ENCODE results near the gene AUTS2.
"Not testable (repeated sequence)": the region's sequence is repeated elsewhere in the genome, so short reads cannot be mapped to it uniquely, and the experiment has no call there.

The AUTS2 gene

DNA sequence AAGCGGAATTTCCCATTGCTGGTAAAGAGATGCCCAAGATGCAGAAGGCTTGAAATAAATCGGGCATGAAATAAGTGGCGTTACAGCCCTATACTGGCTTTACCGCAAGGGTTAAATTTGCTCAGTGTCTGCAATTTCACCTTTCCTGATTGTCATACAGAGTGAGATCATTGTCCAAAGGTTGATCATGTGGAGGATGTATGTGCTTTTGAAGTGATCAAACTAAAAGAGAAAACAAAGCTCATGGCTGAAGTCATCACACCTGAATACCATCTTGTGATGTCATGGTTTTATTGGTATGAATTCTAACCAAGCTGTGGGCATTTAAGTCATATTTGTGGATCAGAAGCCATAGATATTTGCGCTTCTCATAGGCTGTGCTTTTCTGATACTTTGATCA lies 635.5 kb downstream of the AUTS2 start:
- no peak for DNase-seq

DNA sequence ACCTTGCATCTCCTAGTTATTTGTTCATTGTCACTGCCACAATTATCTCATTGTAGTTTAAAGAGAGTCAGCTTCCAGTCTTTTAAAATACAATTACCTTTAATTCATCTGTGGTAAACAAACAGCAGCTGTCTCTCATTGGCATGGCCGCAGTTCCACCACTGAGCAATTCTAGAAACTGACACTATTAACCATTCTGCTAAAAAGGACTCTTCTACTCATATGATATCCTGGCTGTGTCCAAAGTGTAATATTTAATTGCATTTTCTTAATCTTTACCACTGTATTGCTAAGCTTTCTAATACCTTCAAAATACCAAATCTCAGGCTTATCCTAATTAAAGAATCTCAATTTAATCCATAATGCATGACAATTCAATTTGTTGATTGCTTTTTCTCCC lies 639.0 kb downstream of the AUTS2 start:
- no peak for DNase-seq

DNA sequence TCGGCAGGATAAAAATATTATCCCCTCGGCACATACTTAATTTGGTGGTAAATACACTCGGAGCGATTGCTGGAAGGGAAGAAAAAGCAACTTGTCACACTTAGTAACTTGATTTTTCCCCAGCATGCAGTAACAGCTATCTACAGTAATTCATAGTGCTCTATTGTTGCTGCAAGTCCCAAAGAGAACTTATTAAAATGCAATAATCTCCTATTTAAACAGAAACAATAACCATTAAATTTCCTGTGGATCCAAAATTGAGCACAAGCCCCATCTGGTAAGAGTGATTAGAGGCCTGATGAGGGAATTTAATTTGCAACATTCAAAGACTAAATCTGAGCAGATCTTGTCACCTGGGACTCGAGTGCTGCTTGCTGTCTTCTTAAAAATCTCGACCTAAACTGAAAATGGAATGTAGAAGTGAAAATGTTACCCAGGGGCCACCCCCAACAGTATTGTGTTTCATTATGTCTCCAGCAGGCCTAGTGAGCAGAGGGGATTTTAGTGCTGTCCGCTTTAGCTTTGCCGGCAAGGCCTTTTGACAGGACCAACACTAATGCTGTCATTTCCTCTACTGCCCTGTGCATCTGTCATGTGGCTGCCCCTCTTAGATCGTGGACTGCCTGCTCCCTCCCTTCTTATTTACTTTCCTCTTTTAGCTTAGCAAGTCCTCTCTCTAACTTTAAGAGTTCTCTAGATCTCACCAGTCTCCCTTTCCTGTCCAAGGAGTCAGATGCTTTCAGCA lies 639.7 kb downstream of the AUTS2 start:
- no peak for DNase-seq

DNA sequence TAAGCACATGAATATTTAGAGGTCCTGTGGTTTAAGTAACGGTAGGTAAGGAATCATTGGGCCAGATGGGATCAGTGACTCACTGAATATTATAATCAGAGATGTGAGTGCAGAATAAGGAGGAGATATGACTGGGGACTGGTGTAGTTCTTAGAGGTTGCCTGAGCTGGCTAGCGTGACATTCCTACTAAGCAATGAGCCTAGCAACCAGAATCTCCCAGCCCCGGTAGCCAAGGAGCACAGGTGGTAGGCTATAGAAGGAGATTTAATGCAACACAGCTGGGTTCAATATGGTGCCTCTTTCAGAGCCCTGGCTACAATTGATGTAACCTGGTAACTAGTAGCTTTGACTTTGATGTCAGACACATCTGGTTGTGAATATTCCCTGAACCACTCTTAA lies 641.6 kb downstream of the AUTS2 start:
- no peak for DNase-seq

DNA sequence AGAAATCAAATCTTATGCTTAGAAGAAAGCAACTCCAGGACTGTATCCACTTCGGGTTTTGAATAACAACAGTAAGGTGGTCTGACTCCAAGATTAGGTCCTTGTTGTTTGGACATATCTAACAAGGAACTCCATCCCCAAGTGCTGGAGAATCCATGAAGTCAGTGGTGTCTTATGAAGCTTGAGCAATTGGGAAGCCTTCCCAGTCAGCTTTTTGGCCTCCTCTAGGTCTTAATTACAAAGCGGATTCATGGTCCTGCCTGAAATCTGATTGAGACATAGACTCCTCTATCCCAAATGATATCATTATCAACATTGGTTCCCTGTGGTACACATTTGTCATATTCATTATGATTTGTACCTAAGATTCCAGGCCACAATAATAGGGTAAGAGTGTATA lies 642.6 kb downstream of the AUTS2 start:
- DNase-seq: no peak

DNA sequence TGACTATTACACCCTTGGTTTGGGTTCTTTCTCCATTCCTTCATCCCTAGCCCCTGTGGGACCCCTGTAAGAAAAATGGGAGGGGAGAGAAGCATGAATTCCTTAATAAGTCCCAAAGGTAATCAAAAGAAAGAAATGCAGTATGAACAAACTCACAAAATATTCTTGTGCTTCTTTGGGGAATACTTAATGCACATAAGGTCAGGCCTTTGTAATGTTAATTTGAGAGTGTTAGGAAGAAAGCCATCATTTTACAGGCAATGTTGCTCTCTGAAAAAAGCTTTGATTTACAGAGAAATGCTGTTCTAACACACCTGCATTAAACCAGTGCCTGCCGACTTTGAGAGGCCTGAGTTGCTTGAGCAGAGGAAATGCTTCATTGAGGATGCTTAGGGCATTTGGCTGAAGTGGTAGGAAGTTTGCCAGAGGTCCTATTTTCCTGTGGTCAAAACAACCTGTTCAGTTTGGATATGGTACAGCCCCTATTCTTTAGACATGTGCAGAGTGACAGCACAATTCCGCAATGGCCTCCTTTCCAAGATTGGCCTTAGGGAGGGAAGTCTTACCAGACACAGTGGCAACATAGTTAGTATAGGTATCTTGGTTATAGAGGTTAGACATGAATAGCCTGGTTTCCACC lies 643.4 kb downstream of the AUTS2 start:
- no peak for DNase-seq

DNA sequence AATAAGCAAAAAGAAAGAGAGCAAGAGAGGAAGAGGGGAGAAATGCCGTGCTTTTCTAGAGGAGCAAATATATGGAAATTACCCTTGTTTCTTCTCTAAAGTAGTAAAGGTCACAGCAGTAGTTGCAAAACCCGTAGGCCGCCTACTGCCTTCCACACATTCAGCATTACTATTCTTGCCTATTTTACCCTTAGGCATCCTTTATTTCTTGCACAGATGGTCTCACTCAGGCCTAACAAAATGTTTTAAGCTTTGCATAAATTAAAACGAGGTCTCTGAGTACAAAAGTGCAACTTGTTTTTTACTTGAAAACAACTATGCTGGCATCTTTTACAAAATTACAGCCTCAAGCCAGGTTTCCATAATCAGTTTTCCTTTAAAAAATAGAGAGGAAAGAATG lies 644.6 kb downstream of the AUTS2 start:
- no peak for DNase-seq

DNA sequence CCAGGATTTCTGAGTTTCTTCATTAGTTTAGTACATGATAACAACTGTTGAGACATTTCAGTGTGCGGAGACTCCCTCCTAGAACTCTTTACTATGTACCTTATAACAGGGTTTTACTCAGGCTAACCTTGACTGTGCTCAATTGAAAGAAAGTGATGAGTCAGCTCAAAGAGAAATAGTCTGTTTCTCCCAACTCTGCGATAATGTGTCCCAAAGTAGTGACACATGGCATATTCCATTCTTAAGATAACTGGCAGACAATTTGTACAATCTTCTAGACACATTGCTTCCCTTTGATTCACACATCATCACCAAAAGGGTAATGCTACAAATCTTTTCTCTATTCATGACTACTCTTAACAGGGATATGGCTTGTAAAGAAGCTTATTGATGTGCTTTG lies 645.2 kb downstream of the AUTS2 start:
- no peak for DNase-seq

DNA sequence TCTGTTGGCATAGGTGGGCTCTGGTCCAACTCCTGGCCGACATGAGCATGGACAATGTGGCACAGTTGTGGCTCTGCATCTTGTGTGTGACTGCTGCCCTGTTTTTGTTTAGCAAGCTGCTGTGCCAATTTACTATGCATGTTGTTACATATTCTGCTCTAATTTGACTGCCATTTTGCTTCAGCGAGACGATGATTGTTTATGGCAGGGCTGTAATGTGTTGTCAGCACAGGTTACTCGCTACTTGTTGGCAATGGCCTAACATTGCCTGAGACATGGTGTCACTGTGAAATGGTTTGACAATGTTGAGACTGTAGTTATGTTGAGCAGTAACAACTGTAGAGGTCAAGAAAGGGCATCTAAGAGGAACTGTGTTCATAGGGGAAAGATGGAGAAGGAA lies 659.6 kb downstream of the AUTS2 start:
- DNase-seq: no peak

DNA sequence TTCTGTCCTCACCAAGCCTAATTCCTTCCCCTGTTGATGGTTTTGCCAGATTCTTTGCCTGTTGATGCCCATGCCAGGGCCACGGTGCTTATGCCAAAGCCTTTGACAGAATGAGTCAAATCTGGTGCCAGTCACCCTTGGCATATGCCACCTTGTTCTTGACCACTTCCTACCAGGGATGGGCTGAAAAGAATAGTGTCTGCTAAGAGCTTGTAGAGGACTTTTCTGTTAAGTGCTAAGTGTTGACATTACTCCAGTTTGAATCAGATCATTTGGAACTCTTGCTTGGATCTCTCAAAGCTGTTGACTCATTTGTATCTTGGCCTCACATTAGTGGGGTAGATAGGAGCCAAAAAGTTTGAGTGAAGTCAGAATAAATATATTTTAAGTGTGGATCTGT lies 661.2 kb downstream of the AUTS2 start:
- DNase-seq: no peak

DNA sequence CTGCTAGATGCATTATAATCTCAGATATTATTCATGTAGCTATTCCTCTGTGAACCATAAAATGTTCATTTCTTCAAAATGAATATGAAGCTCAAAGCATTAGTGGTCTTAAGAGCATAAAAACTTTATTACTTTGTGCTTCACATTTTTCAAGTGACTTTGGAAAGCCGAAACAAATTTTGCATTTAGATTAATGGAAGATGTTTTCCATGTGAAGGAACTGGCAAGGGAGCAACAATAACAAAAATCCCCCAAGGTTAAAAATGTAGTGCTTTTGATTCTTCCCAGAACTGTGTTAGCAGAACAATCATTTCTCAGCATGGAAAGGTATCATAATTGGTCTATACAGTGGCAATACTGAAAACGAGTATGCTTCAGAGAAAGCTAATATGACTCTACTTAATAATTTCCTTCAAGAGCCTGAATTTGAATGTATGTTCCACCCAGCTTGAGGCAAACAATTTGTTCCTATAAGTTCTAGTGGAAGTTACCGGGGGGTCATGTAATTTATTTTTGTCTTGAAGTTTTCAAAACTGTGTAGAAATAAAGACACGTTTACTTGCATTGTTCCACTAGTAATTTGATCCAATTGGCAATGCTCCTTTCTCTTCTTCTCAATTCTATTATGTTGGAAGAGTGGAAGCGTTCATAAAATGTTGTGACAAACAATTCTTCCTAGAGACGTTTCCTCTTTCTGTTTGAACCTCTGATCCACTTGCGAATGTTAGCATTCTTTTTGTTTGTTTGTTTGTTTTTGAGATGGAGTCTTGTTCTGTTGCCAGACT lies 665.4 kb downstream of the AUTS2 start:
- no peak for DNase-seq

DNA sequence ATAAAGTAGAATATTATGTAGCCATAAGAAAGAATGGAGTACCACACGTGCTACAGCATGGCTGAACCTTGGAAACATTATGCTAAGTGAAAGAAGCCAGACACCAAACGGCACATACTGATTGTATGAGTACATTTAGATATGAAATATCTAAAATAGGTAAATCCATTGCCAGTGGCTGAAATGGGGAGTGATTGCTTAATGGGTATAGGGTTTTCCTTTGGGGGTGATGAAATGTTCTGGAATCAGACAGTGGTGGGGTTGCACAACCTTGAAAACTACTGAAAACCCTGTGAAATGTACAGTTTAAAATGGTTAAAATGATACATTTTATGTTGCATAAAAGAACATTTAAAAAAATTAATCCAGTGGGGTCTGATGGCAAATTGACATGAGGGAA lies 667.9 kb downstream of the AUTS2 start:
- DNase-seq: no peak

DNA sequence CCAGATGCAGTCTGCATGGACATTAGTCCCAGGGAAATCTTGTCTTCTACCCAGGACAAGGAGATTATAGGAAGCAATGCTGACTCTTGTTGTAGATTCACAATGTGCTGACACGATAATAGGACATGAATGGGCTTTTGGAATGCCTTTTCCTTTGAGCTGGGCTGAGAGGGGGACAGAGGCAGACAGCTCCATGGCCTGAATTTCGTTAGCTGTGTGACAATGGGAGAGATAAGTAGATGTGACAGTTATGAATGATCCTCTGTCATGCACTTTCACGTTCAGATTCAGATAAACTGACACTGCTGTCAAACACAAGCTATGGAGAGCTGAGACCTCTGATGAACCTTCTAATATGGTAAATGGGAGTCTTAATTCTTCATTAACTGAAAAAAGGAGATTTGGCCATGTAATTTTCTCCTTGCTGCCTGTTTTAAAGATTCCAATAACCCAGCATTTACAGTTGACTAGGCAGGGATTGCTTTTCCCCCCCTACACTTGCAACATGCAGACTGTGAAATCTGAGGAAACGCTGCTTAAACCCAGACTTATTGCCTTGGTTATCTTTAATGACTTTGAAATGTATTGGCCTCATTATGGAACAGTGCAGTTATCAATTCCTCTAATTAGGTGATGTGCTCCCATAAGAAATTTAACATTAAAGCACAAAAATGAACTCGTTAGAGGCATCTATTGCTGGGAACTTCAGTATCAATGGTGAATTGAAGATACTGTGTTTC lies 669.3 kb downstream of the AUTS2 start:
- no peak for DNase-seq

DNA sequence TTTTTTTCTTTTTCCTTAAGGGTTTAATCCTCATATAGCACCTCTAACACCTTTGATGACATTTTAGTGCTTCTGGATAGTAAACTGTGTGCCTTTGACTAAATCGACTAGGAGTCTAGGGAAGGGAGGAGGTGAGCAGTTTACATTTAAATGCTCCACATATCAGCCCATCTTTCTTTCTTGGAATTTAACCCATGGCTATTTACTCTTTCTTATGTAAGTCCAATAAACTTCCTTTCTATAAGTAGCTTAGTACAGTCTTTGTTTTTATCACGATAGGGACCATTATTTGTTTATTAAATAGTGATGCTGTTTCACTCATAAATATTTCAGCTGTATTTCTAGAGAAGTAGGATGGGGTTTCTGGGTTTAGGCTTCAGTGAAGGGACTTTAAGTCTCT lies 669.9 kb downstream of the AUTS2 start:
- DNase-seq: no peak

DNA sequence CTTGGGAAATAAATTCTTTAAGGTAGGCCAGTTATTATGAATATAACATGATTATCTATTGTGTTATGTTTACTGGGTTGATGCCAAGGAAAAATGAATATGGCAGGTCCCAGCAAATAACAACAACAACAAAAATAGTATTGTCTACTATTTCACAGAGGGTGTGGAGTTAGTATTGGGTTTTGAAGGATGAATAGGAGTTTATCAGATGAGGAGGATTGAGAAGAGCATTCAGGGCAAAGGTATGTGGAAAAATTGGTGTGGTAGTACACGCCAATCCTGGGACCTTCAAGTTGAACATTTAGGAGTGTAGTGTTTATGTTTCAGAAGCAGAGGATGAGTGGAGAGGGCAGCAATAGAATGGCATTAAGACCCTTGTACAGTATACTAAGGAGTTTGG lies 671.9 kb downstream of the AUTS2 start:
- DNase-seq: no peak

DNA sequence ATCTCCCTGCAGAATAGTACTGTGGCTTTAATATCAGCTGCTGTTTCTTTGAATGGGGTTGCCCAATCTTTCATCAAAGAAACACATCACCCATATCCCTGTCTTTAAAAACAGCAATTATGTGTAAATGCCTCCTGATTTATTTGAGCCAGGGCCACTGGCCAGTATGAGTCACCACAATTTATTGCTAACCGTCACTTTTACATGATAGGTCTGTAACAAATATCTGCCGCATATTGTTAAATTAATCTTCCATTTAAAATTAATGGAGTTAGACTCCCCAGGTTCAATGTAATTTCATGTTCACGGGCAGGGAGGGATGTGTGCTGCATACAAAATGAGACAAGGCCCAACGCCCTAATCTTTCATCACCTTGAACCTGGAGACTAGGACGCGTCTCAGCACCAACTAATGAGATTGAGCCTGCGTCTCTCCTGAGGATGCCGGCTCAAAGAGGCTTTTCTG lies 673.4 kb downstream of the AUTS2 start:
- DNase-seq: no peak

DNA sequence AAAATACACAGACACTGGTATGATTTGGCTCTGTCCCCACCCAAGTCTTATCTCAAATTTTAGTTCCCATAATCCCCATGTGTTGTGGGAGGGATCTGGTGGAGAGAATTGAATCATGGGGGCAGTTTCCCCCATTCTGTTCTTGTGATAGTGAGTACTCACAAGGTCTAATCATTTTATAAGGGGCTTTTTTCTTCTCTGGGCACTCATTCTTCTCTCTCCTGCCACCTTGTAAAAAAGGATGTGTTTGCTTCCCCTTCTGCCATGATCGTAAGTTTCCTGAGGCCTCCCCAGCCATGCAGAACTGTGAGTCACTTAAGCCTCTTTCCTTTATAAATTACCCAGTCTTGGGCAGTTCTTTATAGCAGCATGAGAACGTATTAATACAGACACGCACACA lies 677.3 kb downstream of the AUTS2 start:
- not testable (repeated sequence) for DNase-seq

DNA sequence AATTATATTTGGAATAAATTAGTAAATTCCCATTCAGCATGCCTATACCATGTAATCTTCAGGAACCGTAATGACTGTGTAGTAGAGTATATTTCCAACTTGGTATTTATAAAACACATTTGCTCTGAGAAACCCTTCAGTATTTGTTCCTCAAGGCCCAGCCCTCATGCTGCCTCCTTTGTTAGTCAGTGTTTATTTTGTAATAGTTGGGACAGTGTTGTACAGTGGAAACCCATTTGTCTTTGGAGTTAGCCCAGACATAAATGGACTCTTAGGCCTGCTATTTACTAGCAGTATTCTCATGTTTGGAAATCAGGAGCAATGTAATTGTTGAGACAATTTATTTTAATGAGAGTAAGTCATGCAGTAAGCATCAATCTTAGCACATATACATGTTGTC lies 686.9 kb downstream of the AUTS2 start:
- DNase-seq: no peak

DNA sequence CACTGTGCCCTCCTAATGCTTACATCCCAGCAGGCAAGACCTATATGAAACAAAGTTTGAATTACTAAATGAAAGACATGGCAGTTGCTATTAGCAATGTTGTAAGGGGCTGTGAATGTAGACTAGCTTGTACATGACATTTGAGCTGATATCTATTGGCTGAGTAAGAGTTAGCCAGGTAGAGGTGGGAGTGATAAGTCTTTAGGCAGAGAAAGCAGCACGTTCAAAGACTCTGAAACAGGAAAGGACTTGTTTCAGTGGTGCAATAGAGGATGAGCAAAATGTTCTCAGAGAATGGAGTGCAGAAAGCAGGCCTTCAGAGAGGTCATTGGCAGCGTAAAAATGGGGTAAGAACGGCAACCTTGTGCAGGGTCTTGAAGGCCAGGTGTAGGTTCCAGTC lies 687.6 kb downstream of the AUTS2 start:
- DNase-seq: no peak

DNA sequence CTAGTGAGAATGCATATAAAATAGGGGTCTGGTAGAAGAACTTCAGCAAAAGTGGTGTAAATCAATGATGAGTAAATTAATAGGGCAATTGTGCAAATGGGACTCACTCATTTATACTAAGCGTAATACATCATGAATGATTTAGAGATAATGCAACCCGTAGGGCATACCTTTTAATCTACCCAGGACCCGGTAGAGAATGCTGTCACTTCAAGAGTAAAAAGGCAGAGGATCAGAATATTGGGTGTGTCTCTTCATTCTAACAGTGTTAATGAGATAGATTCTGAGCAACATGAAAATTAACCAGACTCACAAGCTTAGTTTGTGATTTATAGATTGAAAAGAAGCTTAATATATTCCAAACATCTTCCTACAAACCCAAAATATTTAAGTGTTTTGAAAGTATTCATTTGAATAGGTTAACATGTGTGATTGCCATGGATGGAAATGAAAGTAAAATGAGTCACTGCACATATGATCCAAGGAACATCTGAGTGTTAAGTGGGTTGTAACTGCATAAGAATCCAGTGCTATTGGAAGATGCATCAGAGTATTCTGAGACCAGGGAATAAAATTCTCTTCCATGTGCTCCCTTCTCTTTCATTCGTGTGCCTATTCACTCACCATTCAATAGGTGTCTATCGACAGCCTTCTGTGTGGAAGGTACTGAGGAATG lies 690.6 kb downstream of the AUTS2 start:
- no peak for DNase-seq

DNA sequence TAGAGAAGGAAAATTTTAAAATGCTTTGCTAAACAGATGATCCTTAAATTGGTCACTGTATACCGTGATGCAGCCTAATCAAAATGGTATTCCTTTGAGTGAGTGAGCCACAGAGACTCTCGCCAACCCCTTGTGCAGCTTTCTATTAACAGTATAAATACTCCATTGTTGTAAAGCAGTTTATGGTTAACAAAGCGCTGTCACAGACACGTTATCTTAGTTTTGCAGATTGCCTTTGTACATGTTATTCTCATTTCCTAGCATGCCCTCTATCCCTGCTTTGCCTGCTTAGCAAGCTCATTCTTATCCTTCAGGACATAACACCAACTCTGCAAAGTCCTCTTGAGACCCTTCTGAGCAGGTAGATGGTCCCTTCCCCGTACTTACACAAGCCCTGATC lies 694.4 kb downstream of the AUTS2 start:
- DNase-seq: no peak

DNA sequence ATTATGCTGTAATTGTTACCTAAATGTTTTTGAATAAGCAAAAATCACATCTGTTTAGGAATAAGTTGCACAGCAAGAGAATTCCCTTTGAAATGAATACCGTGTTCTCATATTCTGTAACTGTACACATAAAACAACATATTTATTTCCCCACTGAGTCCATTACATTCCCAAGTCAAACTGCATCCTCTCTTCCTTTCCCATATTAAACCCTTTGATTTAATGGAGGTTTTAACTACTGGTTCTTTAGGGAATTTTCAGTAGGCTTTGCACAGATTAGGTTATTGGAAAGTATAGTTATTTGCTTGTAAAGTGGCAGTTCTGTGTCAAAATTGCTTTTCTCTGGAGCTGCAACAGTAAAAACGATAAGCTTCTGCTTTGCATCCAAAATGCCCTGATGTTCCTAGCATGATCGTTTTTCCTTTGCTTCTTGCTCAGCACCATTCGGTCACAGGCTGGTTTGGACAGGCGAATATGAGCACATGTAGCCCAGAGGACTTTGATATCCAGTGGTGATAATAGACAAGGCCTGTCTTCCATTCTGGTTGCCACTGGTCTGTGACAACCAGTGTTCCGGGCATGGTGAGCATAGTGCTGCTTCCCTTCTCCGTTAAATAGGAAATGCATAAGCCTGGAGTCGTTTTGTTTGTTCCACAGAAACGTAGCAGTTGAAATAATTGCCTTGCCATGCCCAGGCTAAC lies 696.1 kb downstream of the AUTS2 start:
- no peak for DNase-seq
